ENCODE measurements around the gene TPRG1. TPM values are rescaled to one million over a fixed set of nuclear protein-coding genes. Genes with fewer than 3 reads are reported as not detected.

TPRG1 gene
- total RNA-seq, 1 donor from 2014 or later = 29.7 TPM

GRCh38 chr3:189286188-189286587 is 114.4 kb downstream of the TPRG1 start:
- Mint-ChIP-seq H3K27me3 (no peaks in the 10 kb centered on the region), H3K4me1 (peaks cover 31% of the 10 kb centered on the region), H3K4me3 (no peak overlapping the region), H3K27ac (peak overlapping the region; percentile 1), H3K9me3 (peaks cover 5% of the 10 kb centered on the region), H3K36me3 (ENCODE audit: low read depth) (no peaks in the 10 kb centered on the region)
- no peak for DNase-seq
- intact Hi-C loops (cut with micrococcal nuclease) = no loop called here

- H3K27me3 Mint-ChIP-seq = no peaks in the 10 kb centered on the region
- H3K4me3 Mint-ChIP-seq = peak overlapping the region; percentile 14
- intact Hi-C loops (cut with micrococcal nuclease) = no loop called here
- H3K27ac Mint-ChIP-seq = peak overlapping the region; percentile 10
- no peaks in the 10 kb centered on the region for H3K36me3 Mint-ChIP-seq (ENCODE audit: low read depth)
- peaks cover 31% of the 10 kb centered on the region for H3K4me1 Mint-ChIP-seq
- no peak for DNase-seq
- H3K9me3 Mint-ChIP-seq = peaks cover 5% of the 10 kb centered on the region
Observed at GRCh38 chr3:189286916-189287315, 115.1 kb downstream of the TPRG1 start.

DNA sequence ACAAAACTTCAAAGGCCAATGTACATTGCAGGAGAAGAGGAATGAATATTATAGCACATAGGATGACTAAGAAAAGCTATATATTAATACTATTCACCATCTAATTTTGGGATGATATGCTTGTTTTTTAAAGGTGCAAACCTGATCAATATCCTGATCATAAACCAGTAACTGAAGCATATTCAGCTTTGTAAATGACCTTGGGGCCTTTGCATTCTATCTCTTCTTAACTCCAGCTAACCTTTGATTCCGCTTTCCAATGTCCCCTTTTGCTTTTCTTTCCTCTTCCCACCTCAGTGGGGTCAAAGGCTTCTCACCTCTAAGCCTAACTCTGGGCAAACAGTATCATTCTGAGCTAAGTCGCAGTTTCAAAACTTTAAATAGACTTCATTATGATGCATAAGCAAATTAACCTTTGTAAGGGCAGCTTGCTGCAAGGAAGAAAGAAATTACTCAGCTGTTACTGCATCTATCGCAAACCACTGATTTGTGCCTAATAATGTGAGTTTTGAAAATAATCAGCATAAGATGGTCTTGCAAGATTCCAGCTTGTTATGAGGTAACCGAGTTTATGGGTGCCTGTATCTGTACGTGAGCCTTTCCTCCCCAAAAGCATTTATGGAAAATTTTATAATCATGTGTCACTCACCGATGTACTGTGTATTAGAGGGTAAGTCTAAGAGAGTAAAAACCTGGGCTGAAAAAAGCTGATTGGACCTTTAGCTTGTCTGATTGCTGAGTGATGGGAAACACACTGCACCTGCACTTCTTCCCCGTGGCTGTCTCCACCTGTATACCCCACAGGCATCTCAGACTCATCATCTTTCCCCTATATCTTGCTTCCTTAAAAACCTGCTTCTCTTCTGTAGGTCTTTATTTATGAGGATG is 116.8 kb downstream of the TPRG1 start:
- intact Hi-C loops (cut with micrococcal nuclease) = loop anchor here (1.0 to 2.0 kb wide), 5 partner anchors 10 to 43 kb away; no protein-coding TSS in a partner anchor
- Mint-ChIP-seq H3K36me3 (ENCODE audit: low read depth) (no peaks in the 10 kb centered on the region), H3K4me1 (peaks cover 26% of the 10 kb centered on the region), H3K27ac (peak overlapping the region; percentile 70), H3K4me3 (peak overlapping the region; percentile 6), H3K9me3 (peaks cover 5% of the 10 kb centered on the region), H3K27me3 (no peaks in the 10 kb centered on the region)
- no peak for DNase-seq

- peak overlapping the region; percentile 6 for H3K4me3 Mint-ChIP-seq
- no peaks in the 10 kb centered on the region for H3K36me3 Mint-ChIP-seq (ENCODE audit: low read depth)
- peaks cover 5% of the 10 kb centered on the region for H3K9me3 Mint-ChIP-seq
Observed at GRCh38 chr3:189289251-189289650, 117.5 kb downstream of the TPRG1 start.

GRCh38 chr3:189292667-189293484 is 121.1 kb downstream of the TPRG1 start:
- Mint-ChIP-seq H3K27ac (no peak overlapping the region), H3K9me3 (peaks cover 5% of the 10 kb centered on the region), H3K4me1 (peaks cover 25% of the 10 kb centered on the region), H3K36me3 (ENCODE audit: low read depth) (no peaks in the 10 kb centered on the region), H3K27me3 (no peaks in the 10 kb centered on the region), H3K4me3 (no peak overlapping the region)
- intact Hi-C loops (cut with micrococcal nuclease) = no loop called here
- DNase-seq = no peak

More at GRCh38 chr3:189289251-189289650, 117.5 kb downstream of the TPRG1 start:
- intact Hi-C loops (cut with micrococcal nuclease) = loop anchor here (1.0 to 2.0 kb wide), 3 partner anchors 9 to 16 kb away; no protein-coding TSS in a partner anchor
- Mint-ChIP-seq H3K27me3 (no peaks in the 10 kb centered on the region), H3K27ac (peak overlapping the region; percentile 70), H3K4me1 (peaks cover 30% of the 10 kb centered on the region)
- DNase-seq = no peak

DNA sequence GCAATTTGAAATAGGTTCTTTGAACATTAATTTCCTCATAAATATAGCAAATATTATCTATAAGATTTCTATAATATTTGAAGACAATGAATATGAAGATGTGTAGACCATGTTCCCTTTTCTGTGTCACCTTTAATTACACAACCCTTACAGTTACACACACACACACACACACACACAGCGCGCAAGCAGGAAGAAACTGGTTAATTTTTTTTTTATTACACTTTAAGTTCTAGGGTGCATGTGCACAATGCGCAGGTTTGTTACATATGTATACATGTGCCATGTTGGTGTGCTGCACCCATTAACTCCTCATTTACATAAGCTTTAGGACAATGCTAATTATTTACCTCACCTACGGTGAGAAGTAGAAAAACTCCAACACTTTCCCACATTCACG is 122.9 kb downstream of the TPRG1 start:
- intact Hi-C loops (cut with micrococcal nuclease) = loop anchor here (5.0 kb wide), 1 partner anchor 63 kb away; no protein-coding TSS in a partner anchor
- Mint-ChIP-seq H3K4me1 (peaks cover 30% of the 10 kb centered on the region), H3K36me3 (ENCODE audit: low read depth) (peaks cover under 1% of the 10 kb centered on the region), H3K27me3 (no peaks in the 10 kb centered on the region), H3K4me3 (no peak overlapping the region), H3K9me3 (peaks cover 6% of the 10 kb centered on the region), H3K27ac (no peak overlapping the region)
- DNase-seq = no peak

DNA sequence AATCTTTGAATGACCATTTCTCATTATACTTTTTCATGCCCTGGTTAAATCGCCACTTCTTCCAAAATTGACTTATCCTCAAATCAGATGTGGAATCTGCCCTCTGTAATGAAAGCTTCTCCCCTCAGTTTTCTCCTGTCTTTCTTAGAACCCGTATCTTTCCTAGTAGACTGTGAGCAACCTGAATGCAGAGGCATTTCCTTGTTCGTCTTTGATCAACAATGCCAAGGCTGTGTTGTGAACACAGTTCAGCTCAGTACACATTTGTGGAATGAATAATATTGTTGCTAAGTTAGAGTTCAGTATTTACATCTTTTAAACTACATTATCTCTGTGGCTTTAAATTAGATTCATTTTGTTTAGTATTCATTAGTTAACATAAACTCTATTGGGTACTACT is 123.3 kb downstream of the TPRG1 start:
- intact Hi-C loops (cut with micrococcal nuclease) = loop anchor here (5.0 kb wide), 1 partner anchor 62 kb away; no protein-coding TSS in a partner anchor
- Mint-ChIP-seq H3K27ac (no peak overlapping the region), H3K9me3 (peaks cover 8% of the 10 kb centered on the region), H3K36me3 (ENCODE audit: low read depth) (peaks cover 2% of the 10 kb centered on the region), H3K4me1 (peaks cover 33% of the 10 kb centered on the region), H3K27me3 (no peaks in the 10 kb centered on the region), H3K4me3 (no peak overlapping the region)
- no peak for DNase-seq

- intact Hi-C loops (cut with micrococcal nuclease) = loop anchor here (1.0 to 5.0 kb wide), 2 partner anchors 9 to 59 kb away; no protein-coding TSS in a partner anchor
- H3K4me1 Mint-ChIP-seq = peaks cover 44% of the 10 kb centered on the region
- no peaks in the 10 kb centered on the region for H3K27me3 Mint-ChIP-seq
- no peak overlapping the region for H3K27ac Mint-ChIP-seq
- peaks cover 10% of the 10 kb centered on the region for H3K36me3 Mint-ChIP-seq (ENCODE audit: low read depth)
- H3K9me3 Mint-ChIP-seq = peaks cover 13% of the 10 kb centered on the region
- no peak for DNase-seq
- no peak overlapping the region for H3K4me3 Mint-ChIP-seq
Observed at GRCh38 chr3:189297932-189298331, 126.2 kb downstream of the TPRG1 start.

DNA sequence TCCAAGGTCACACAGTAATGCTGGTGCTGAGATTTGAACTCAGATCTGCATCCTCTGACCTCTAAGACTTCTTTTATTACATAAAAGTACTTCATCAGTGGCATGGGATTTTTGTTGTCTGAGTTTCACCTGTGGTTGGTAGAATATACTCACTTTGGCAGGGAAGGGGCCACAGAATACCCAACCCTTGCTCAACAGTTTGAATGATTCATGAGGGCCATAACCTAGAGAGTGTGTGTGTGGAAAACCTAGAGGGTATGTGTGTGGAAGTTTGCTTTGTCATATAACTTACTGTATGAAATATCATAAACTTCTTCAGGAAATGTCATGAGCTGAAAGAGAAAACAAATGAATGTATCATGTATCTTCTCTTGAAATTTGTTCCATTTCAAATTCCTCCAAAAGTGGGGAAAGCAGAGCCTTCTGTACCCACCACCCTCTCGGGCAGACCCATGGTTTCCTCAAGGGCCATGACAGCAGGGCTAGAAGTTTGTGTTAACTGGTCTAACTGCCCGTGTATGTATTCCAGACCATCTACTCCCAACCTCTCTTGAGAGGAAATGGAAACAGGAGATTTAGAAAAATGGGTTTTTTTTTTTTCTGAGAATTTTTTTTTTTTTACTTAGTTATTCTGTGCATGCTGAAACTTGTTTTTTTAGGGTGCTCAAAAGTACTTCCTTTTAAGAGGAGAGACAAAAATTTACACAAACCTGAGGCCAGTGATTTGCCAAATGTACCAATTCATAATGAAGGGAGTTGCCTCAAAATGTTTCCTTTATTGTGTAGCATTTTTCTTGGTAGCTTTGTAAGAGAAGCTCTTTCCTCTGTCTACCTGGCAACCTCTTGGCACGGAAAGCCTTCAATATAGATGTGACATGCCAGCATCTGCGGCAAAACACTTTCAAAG is 127.0 kb downstream of the TPRG1 start:
- Mint-ChIP-seq H3K27me3 (no peaks in the 10 kb centered on the region), H3K9me3 (peaks cover 19% of the 10 kb centered on the region), H3K4me1 (peaks cover 45% of the 10 kb centered on the region), H3K4me3 (peak overlapping the region; percentile 59), H3K36me3 (ENCODE audit: low read depth) (peaks cover 10% of the 10 kb centered on the region), H3K27ac (peak overlapping the region; percentile 91)
- no peak for DNase-seq
- intact Hi-C loops (cut with micrococcal nuclease) = loop anchor here (1.0 to 5.0 kb wide), 2 partner anchors 9 to 59 kb away; no protein-coding TSS in a partner anchor

DNA sequence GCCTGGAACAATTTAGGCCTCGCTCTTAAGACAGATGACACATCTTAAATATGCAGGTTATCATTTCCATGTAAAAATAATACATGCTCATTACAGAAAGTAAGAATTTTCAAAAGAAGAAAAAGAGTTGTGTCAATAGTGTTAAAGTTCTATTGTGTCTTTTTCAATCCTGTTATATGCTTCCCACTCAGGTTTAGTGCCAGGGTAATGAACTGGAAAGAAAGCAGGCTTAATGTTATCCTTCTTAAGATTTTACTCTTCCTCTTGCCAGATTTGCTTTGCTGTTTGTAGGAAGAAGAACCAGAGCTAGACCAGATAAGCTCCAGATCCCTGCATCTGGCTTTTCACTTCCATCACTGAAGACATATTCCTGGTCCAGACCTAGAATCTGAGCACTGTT is 128.6 kb downstream of the TPRG1 start:
- Mint-ChIP-seq H3K27ac (peak overlapping the region; percentile 19), H3K9me3 (peaks cover 22% of the 10 kb centered on the region), H3K36me3 (ENCODE audit: low read depth) (peaks cover 10% of the 10 kb centered on the region), H3K4me3 (no peak overlapping the region), H3K4me1 (peaks cover 52% of the 10 kb centered on the region), H3K27me3 (no peaks in the 10 kb centered on the region)
- no peak for DNase-seq
- intact Hi-C loops (cut with micrococcal nuclease) = loop anchor here (10.0 kb wide), 1 partner anchor 1314 kb away; no protein-coding TSS in a partner anchor

DNA sequence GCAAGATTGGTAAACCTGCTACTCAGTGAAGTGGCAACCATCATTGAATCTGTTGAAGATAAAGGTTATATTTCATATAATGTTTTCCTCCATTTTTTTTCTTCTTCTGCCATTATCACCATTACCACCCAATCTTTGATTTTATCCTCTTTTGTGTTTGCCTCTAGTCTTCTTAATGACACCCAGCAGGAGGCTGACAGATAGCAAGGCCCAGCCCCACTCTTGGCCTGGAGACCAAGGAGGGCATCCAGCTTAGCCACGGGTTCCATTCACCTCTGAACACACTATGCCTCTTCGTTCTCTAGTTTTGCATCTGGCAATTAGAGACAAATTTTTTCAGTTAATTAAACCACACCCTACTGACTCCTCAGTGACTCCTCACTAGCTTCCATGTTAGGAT is 129.7 kb downstream of the TPRG1 start:
- intact Hi-C loops (cut with micrococcal nuclease) = loop anchor here (10.0 kb wide), 1 partner anchor 1313 kb away; no protein-coding TSS in a partner anchor
- Mint-ChIP-seq H3K4me1 (peaks cover 56% of the 10 kb centered on the region), H3K9me3 (peaks cover 22% of the 10 kb centered on the region), H3K27me3 (no peaks in the 10 kb centered on the region), H3K27ac (peak overlapping the region; percentile 50), H3K36me3 (ENCODE audit: low read depth) (peaks cover 10% of the 10 kb centered on the region), H3K4me3 (no peak overlapping the region)
- DNase-seq = no peak

DNA sequence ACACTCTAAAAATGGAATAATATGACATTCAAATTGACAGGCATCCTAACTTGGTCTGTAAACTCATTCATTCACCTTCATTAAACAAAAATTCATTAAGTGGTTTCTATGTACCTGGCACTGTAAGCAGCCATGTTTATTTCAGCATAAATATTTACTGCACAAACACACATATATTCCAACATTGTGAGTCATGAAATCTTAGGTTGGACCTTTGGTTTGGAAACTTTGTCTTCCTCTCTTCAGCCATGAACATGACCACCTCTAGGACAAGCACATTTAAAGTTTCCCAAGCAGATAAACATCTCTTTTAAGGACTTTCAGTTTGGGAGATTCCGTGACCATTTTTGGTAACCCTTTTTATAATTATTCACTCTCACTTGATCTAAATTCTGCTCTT is 131.8 kb downstream of the TPRG1 start:
- Mint-ChIP-seq H3K36me3 (ENCODE audit: low read depth) (peaks cover 10% of the 10 kb centered on the region), H3K27ac (peak overlapping the region; percentile 91), H3K4me3 (peak overlapping the region; percentile 43), H3K27me3 (no peaks in the 10 kb centered on the region), H3K9me3 (peaks cover 22% of the 10 kb centered on the region), H3K4me1 (peaks cover 67% of the 10 kb centered on the region)
- intact Hi-C loops (cut with micrococcal nuclease) = loop anchor here (10.0 kb wide), 1 partner anchor 1311 kb away; no protein-coding TSS in a partner anchor
- DNase-seq = no peak
